Right atrium auricular region (tissue), 2 donors: ENCODE results near the gene TRAF3IP1. TPM values are rescaled to one million over a fixed set of nuclear protein-coding genes. Genes with fewer than 3 reads are reported as not detected.

Source experiments
- DNase-seq: peaks from one replicate; pipeline ENCODE4 v3.0.0-alpha.2; 2019; ENCODE audit warnings: low spot score
- H3K27ac ChIP-seq, 2 donors: fragments of 200-600 bp; sonication (generic); 1 replicate in 1 of 2; 2 replicates in 1 of 2; pipeline ENCODE4 v1.5.1; 2016 to 2019
- H3K27me3 ChIP-seq, 2 donors: fragments of 200-600 bp; sonication (generic); one replicate each; pipeline versions ENCODE4 v1.5.1 to v1.6.0; 2017 to 2019
- H3K36me3 ChIP-seq: fragments of 200-600 bp; sonication (generic); one replicate; pipeline ENCODE4 v1.5.1; 2016
- H3K4me1 ChIP-seq, 2 donors: fragments of 200-600 bp; sonication (generic); one replicate each; pipeline versions ENCODE4 v1.5.1 to v1.6.0; 2017 to 2019
- H3K4me3 ChIP-seq, 2 donors: fragments of 200-600 bp; sonication (generic); 1 replicate in 1 of 2; 2 replicates in 1 of 2; pipeline ENCODE4 v1.5.1; 2017 to 2019; ENCODE audit warnings: mild to moderate bottlenecking in 1 of 2, moderate library complexity in 1 of 2
- H3K9me3 ChIP-seq, 2 donors: fragments of 200-600 bp; sonication (generic); one replicate each; pipeline ENCODE4 v1.5.1; 2019
- total RNA-seq, 2 donors: library from RNA; depleted of rRNA; stranded (reverse); fragments of >200 nt; gene quantifications; one replicate each; pipeline ENCODE4 v1.1.0, GENCODE V29; 2016
- TF ChIP-seq, protein P1 (sequence below), 2 donors: fragments of 200-600 bp; sonication (generic); IDR thresholded peaks; one replicate each; pipeline ENCODE4 v1.5.1; 2019; ENCODE audit warnings: antibody characterized with exemption in 2 of 2

Gene TRAF3IP1
- total RNA-seq, 2 donors from 2014 or later, result 5.0 to 5.8 TPM

DNA sequence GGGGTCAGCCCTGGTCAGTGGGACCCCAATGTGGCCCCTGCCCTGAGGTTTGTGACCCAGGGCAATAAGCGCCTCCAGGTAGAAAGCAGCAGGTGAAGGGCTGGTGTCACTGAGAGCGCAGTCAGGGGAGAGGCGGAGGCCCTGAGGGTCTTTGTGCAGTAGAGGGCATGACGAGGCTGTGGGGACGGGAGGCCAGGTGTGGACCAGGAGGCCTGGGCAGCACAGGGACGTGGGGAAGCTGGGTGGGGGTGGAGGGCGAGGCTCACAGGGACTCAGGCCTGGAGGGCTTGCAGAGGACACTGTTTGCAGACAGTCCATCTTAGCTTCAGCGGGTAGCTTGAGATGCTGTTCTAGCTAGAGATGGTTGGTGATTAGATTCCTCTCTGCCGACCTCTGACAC, 32.0 kb downstream of the TRAF3IP1 start:
- TF ChIP-seq, protein P1, sequence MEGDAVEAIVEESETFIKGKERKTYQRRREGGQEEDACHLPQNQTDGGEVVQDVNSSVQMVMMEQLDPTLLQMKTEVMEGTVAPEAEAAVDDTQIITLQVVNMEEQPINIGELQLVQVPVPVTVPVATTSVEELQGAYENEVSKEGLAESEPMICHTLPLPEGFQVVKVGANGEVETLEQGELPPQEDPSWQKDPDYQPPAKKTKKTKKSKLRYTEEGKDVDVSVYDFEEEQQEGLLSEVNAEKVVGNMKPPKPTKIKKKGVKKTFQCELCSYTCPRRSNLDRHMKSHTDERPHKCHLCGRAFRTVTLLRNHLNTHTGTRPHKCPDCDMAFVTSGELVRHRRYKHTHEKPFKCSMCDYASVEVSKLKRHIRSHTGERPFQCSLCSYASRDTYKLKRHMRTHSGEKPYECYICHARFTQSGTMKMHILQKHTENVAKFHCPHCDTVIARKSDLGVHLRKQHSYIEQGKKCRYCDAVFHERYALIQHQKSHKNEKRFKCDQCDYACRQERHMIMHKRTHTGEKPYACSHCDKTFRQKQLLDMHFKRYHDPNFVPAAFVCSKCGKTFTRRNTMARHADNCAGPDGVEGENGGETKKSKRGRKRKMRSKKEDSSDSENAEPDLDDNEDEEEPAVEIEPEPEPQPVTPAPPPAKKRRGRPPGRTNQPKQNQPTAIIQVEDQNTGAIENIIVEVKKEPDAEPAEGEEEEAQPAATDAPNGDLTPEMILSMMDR (IDR thresholded peaks at IDR 0.05), result no peak
- peaks cover 33% of the 10 kb centered on the region for H3K36me3 ChIP-seq
- no peak overlapping the region for H3K4me3 ChIP-seq
- no peaks in the 10 kb centered on the region for H3K4me1 ChIP-seq
- H3K27ac ChIP-seq, result no peak overlapping the region
- H3K27me3 ChIP-seq, result no peaks in the 10 kb centered on the region
- no peaks in the 10 kb centered on the region for H3K9me3 ChIP-seq
- no peak for DNase-seq

GRCh38 chr2:238358769-238359168, 38.5 kb downstream of the TRAF3IP1 start:
- H3K27ac ChIP-seq, result no peak overlapping the region
- no peaks in the 10 kb centered on the region for H3K27me3 ChIP-seq
- no peak for DNase-seq
- TF ChIP-seq, protein P1 (IDR thresholded peaks at IDR 0.05), result no peak
- no peak overlapping the region for H3K4me3 ChIP-seq
- H3K36me3 ChIP-seq, result peaks cover 18% of the 10 kb centered on the region
- no peaks in the 10 kb centered on the region for H3K9me3 ChIP-seq
- peaks cover 0 to 4% of the 10 kb centered on the region in 2 donors for H3K4me1 ChIP-seq

DNA sequence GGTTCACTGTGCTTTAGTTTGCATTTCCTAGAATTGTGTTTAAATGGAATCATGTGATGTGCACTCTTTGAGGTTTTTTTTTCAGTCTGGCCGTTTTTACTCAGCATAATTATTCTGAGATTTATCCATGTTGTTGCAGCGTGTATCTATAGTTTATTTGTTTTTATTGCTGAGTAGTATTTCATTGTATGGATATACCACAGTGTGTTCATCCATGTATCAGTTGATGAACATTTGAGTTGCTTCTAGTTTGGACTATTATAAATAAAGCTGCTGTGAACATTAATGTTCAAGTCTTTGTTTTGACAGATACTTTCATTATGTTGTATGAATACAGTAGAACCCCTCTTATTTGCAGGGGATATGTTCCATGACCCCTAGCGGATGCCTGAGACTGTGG, 39.1 kb downstream of the TRAF3IP1 start:
- H3K27ac ChIP-seq, result no peak overlapping the region
- no peaks in the 10 kb centered on the region for H3K9me3 ChIP-seq
- H3K36me3 ChIP-seq, result peaks cover 18% of the 10 kb centered on the region
- H3K4me3 ChIP-seq, result no peak overlapping the region
- DNase-seq, result no peak
- TF ChIP-seq, protein P1 (IDR thresholded peaks at IDR 0.05), result no peak
- H3K4me1 ChIP-seq, result peaks cover 0 to 4% of the 10 kb centered on the region in 2 donors
- no peaks in the 10 kb centered on the region for H3K27me3 ChIP-seq

DNA sequence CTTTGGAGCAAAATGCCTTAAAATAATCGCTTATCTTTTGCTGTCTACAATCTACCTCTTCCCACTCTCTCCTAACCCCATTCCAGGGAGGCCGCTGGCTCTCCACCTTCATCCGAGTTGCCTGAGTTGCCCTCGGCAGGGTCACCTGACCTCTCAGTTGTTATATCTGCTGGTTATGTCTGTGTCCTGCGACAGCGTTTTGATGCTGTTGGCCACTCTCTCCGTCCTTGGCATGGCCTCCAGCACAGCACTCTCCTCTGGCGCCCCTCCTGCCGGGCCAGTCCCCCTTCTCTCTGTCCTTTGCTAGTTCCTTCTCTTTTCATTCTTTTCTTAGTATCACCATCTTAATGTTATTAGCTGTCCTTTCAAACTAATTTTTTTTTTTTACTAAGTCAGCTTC, 41.6 kb downstream of the TRAF3IP1 start:
- peaks cover 8% of the 10 kb centered on the region for H3K36me3 ChIP-seq

GRCh38 chr2:238362626-238363025, 42.3 kb downstream of the TRAF3IP1 start:
- Histone ChIP-seq H3K36me3 (peaks cover 8% of the 10 kb centered on the region), H3K4me1 (peaks cover 0 to 2% of the 10 kb centered on the region in 2 donors), H3K9me3 (no peaks in the 10 kb centered on the region), H3K27me3 (no peaks in the 10 kb centered on the region), H3K4me3 (no peak overlapping the region), H3K27ac (peak overlapping the region in 1 of 2 donors; percentile 34)
- DNase-seq, result no peak
- TF ChIP-seq, protein P1 (IDR thresholded peaks at IDR 0.05), result no peak

More for the DNA sequence above, 41.6 kb downstream of the TRAF3IP1 start:
- H3K27me3 ChIP-seq, result no peaks in the 10 kb centered on the region
- H3K9me3 ChIP-seq, result no peaks in the 10 kb centered on the region
- peaks cover 0 to 4% of the 10 kb centered on the region in 2 donors for H3K4me1 ChIP-seq
- no peak for DNase-seq
- peak overlapping the region in 1 of 2 donors; percentile 34 for H3K27ac ChIP-seq
- no peak overlapping the region for H3K4me3 ChIP-seq
- TF ChIP-seq, protein P1 (IDR thresholded peaks at IDR 0.05), result no peak

DNA sequence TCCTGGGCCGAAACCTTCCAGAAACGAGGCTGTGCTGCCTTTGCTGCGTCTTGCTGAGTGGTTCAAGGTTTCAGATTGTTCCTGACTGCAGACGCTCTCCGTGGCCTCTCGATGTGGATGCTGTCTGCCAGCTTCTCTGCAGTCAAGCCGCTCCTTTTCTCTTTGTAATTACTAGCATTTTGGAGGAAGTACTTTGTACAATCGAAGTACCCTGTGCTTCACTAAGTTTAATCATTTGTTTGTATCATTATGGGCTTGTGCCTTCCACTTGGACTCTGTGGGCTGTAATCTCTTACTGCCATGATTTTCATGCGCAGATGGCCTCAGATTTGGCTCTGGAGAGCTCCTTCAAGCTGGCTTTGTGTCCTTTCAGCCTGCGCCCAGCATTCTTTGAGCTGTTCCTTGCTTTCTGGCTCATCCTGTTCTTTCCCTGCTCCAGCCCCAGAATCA, 49.3 kb downstream of the TRAF3IP1 start:
- no peaks in the 10 kb centered on the region for H3K36me3 ChIP-seq
- DNase-seq, result no peak
- no peaks in the 10 kb centered on the region for H3K27me3 ChIP-seq
- TF ChIP-seq, protein P1 (IDR thresholded peaks at IDR 0.05), result no peak
- peaks cover 0 to 3% of the 10 kb centered on the region in 2 donors for H3K4me1 ChIP-seq
- H3K9me3 ChIP-seq, result no peaks in the 10 kb centered on the region
- no peak overlapping the region for H3K27ac ChIP-seq
- H3K4me3 ChIP-seq, result no peak overlapping the region
